SK-N-MC (cell line): Measurements from ENCODE around the gene CGN.

Experiments used
- EZH2 ChIP-seq: fragments of 200-600 bp; sonication (generic); IDR thresholded peaks from one replicate; pipeline ENCODE4 v1.6.1; 2017; ENCODE audit warnings: antibody characterized with exemption
- POLR2AphosphoS5 ChIP-seq: IDR thresholded peaks from 2 replicates; pipeline ENCODE4 v1.6.1; 2012; ENCODE audit warnings: mild to moderate bottlenecking, low read depth, low read length, borderline replicate concordance

DNA sequence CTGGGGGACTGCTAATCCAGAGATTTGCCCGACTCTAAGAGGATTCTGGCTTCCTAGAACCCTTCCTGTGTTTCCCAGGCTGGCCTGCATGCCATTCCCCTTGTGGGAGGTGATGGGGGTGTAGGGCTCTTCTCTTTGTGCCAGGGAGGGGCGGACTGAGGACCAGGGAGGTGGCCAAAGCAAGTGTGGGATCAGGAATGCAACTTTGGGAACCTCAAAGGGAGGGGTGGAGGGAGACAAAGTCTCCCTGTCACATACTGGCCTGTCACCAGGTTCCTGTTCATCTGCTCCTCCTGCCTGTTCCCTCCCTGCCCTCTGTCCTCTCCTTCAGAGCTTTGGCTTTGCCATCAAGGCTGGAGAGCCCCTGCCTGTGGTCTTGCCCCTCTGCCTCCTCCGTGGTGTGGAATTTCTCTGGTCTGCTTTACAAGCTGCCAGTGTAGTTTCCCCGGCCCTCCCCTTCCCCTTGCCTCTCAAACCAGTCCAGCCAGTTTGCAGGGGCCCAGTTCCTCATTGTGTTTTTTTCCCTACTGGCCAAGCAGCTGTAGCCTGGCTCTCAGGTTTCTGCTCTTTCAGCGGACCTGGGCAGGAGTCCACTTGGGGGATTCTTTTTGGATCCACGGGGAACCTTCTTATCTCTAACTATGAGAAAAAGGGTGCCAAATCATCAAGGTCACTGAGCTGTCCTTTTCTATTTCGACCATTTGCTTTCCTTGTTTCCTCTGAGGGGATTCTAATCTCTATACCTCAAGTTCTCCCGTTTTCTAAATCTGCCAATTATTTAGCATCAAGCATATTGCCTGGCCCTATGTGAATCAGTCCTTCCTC is 1.8 kb downstream of the CGN start:
- TF ChIP-seq POLR2AphosphoS5 = no peak
- no peak for TF ChIP-seq EZH2
